Measurements from ENCODE around the gene SELENON. TPM values are rescaled to one million over a fixed set of nuclear protein-coding genes. Genes with fewer than 3 reads are reported as not detected.
A peak's percentile ranks its signal among the peaks of the same experiment; 100 is the strongest.

Gene SELENON
- total and polyA plus RNA-seq, 2 donors from 2014 or later = 69.3 to 116 TPM

DNA sequence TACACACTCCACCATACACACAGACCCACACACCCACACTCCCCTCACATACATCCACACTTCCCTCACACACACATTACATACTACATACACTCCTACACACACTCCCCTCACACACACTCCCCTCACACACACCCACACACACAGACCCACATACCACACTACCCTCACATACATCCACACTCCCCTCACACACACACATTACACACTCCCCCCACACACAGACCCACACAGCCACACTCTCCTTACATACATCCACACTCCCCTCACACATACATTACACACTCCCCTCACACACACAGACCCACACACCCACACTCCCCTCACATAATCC lies 32.6 kb upstream of the SELENON start:
- Histone ChIP-seq H3K9me3 (ENCODE audit: control insufficient read depth in 2 of 3, insufficient read depth in 1 of 3, low read length in 3 of 3) (no peaks in the 10 kb centered on the region), H3K27me3 (ENCODE audit: control insufficient read depth, insufficient read depth, low read length) (no peaks in the 10 kb centered on the region), H3K9ac (ENCODE audit: low read length in 3 of 3) (no peak overlapping the region), H3K27ac (ENCODE audit: low read depth in 2 of 2, low read length in 2 of 2) (no peak overlapping the region), H3K36me3 (ENCODE audit: control insufficient read depth in 2 of 3, insufficient read depth in 3 of 3, low read length in 3 of 3) (peaks cover 0 to 2% (median 0%) of the 10 kb centered on the region in 3 donors), H3K4me3 (ENCODE audit: low read length in 3 of 3) (no peak overlapping the region), H3K4me1 (ENCODE audit: control insufficient read depth in 2 of 3, insufficient read depth in 2 of 3, low read depth in 1 of 3, low read length in 3 of 3) (peaks cover 17 to 49% (median 48%) of the 10 kb centered on the region in 3 donors)
- no peak for DNase-seq
- FAIRE-seq = no peak
- TF ChIP-seq, protein P1, sequence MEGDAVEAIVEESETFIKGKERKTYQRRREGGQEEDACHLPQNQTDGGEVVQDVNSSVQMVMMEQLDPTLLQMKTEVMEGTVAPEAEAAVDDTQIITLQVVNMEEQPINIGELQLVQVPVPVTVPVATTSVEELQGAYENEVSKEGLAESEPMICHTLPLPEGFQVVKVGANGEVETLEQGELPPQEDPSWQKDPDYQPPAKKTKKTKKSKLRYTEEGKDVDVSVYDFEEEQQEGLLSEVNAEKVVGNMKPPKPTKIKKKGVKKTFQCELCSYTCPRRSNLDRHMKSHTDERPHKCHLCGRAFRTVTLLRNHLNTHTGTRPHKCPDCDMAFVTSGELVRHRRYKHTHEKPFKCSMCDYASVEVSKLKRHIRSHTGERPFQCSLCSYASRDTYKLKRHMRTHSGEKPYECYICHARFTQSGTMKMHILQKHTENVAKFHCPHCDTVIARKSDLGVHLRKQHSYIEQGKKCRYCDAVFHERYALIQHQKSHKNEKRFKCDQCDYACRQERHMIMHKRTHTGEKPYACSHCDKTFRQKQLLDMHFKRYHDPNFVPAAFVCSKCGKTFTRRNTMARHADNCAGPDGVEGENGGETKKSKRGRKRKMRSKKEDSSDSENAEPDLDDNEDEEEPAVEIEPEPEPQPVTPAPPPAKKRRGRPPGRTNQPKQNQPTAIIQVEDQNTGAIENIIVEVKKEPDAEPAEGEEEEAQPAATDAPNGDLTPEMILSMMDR (IDR thresholded peaks at IDR 0.05; ENCODE audit: borderline replicate concordance, extremely low read depth, insufficient read depth) = no peak
- intact Hi-C loops (cut with DNase I) = no loop called here

- peak overlapping the region in 1 of 2 donors; percentile 17 for H3K27ac ChIP-seq (ENCODE audit: low read depth in 2 of 2, low read length in 2 of 2)
- peaks cover 17 to 58% (median 57%) of the 10 kb centered on the region in 3 donors for H3K4me1 ChIP-seq (ENCODE audit: control insufficient read depth in 2 of 3, insufficient read depth in 2 of 3, low read depth in 1 of 3, low read length in 3 of 3)
- TF ChIP-seq, protein P1 (IDR thresholded peaks at IDR 0.05; ENCODE audit: borderline replicate concordance, extremely low read depth, insufficient read depth) = no peak
- H3K27me3 ChIP-seq (ENCODE audit: control insufficient read depth, insufficient read depth, low read length) = no peaks in the 10 kb centered on the region
- DNase-seq (no peak), FAIRE-seq (no peak)
- intact Hi-C loops (cut with DNase I) = no loop called here
- H3K4me3 ChIP-seq (ENCODE audit: low read length in 3 of 3) = peak overlapping the region in 1 of 3 donors; percentile 16
- no peak overlapping the region for H3K9ac ChIP-seq (ENCODE audit: low read length in 3 of 3)
- peaks cover 0 to 2% (median 0%) of the 10 kb centered on the region in 3 donors for H3K36me3 ChIP-seq (ENCODE audit: control insufficient read depth in 2 of 3, insufficient read depth in 3 of 3, low read length in 3 of 3)
- H3K9me3 ChIP-seq (ENCODE audit: control insufficient read depth in 2 of 3, insufficient read depth in 1 of 3, low read length in 3 of 3) = no peaks in the 10 kb centered on the region
These were observed 31.0 kb upstream of the SELENON start for GRCh38 chr1:25768999-25769398.

DNA sequence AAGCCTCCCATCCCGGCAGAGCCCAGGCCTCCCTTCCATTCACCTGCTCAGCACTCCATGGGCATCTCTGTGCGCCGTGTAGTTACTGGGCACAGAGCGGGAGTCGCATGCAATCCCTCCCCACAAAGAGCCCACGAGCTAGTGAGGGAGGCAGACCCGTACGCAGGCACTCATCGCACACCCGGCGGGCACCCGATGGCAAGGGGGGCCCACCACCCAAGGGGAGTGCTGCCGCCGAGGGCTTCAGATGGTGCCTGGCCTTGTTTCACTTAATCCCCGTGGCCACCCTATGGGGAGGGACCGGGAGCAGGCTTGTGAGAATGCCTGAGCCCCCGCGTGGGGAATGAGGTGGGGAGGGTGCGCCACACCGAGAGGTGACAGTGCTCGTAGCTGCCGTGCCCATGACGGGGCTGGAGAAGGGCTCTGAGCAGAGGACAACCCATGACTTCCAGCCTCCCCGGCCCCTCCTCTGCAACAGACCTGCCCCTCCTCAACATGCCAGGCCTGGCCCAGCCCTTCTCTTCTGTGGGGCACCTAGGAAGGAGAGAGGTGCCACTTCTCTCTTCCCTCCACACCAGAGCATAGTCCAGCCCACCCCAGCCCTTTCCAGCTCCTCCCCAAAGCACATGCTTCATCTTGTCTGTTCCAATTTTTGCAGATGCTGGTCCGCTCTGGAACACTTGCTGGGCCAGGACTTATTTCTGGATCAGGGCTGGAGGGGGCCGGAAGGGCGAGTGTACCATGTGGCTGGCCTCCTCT lies 30.2 kb upstream of the SELENON start:
- TF ChIP-seq, protein P1 (IDR thresholded peaks at IDR 0.05; ENCODE audit: borderline replicate concordance, extremely low read depth, insufficient read depth) = no peak
- no peaks in the 10 kb centered on the region for H3K9me3 ChIP-seq (ENCODE audit: control insufficient read depth in 2 of 3, insufficient read depth in 1 of 3, low read length in 3 of 3)
- intact Hi-C loops (cut with DNase I) = no loop called here
- peaks cover 17 to 66% (median 60%) of the 10 kb centered on the region in 3 donors for H3K4me1 ChIP-seq (ENCODE audit: control insufficient read depth in 2 of 3, insufficient read depth in 2 of 3, low read depth in 1 of 3, low read length in 3 of 3)
- peaks cover 0 to 2% (median 0%) of the 10 kb centered on the region in 3 donors for H3K36me3 ChIP-seq (ENCODE audit: control insufficient read depth in 2 of 3, insufficient read depth in 3 of 3, low read length in 3 of 3)
- peak in 1 of 5 donors; percentile 56 for DNase-seq
- H3K4me3 ChIP-seq (ENCODE audit: low read length in 3 of 3) = no peak overlapping the region
- H3K9ac ChIP-seq (ENCODE audit: low read length in 3 of 3) = peak overlapping the region in 1 of 3 donors; percentile 66
- no peaks in the 10 kb centered on the region for H3K27me3 ChIP-seq (ENCODE audit: control insufficient read depth, insufficient read depth, low read length)
- peak overlapping the region; percentile 66 to 90 for H3K27ac ChIP-seq (ENCODE audit: low read depth in 2 of 2, low read length in 2 of 2)
- no peak for FAIRE-seq

All from kidney (tissue), 14 donors.